ENCODE data around the gene NCOR1.
A peak's percentile ranks its signal among the peaks of the same experiment; 100 is the strongest.

Gene NCOR1

GRCh38 chr17:16026895-16027294 is 188.4 kb downstream of the NCOR1 start:
- DNase-seq (ENCODE audit: low spot score), result no peak

- DNase-seq (ENCODE audit: low spot score), result no peak
These were observed 190.1 kb downstream of the NCOR1 start for GRCh38 chr17:16025202-16025601.

GRCh38 chr17:16023881-16024280 is 191.5 kb downstream of the NCOR1 start:
- DNase-seq (ENCODE audit: low spot score), result no peak

GRCh38 chr17:16019347-16019746 is 196.0 kb downstream of the NCOR1 start:
- no peak for DNase-seq (ENCODE audit: low spot score)

- peak; percentile 49 for DNase-seq (ENCODE audit: low spot score)
These were observed 201.4 kb downstream of the NCOR1 start for GRCh38 chr17:16013943-16014407.

- no peak for DNase-seq (ENCODE audit: low spot score)
These were observed 207.9 kb downstream of the NCOR1 start for GRCh38 chr17:16007439-16007838.

GRCh38 chr17:16005636-16006035 is 209.7 kb downstream of the NCOR1 start:
- no peak for DNase-seq (ENCODE audit: low spot score)

- no peak for DNase-seq (ENCODE audit: low spot score)
These were observed 211.5 kb downstream of the NCOR1 start for GRCh38 chr17:16003841-16004240.

GRCh38 chr17:16002708-16003260 is 212.6 kb downstream of the NCOR1 start:
- DNase-seq (ENCODE audit: low spot score), result no peak

GRCh38 chr17:16001226-16001897 is 214.0 kb downstream of the NCOR1 start:
- no peak for DNase-seq (ENCODE audit: low spot score)

- peak; percentile 57 for DNase-seq (ENCODE audit: low spot score)
These were observed 215.1 kb downstream of the NCOR1 start for GRCh38 chr17:15999974-16000827.

GRCh38 chr17:15999141-15999973 is 216.0 kb downstream of the NCOR1 start, which contains the start of the genes TTC19 and ZSWIM7:
TTC19 (plus strand) TSS chr17:15999824; CDS start chr17:15999849, 25 bp downstream.
ZSWIM7 (minus strand) TSS chr17:15999704; CDS start chr17:15999594, 110 bp downstream.
- peak; percentile 98 for DNase-seq (ENCODE audit: low spot score)

- DNase-seq (ENCODE audit: low spot score), result no peak
These were observed 217.2 kb downstream of the NCOR1 start for GRCh38 chr17:15998031-15998562.

- no peak for DNase-seq (ENCODE audit: low spot score)
These were observed 219.0 kb downstream of the NCOR1 start for GRCh38 chr17:15996322-15996721.

GRCh38 chr17:15981646-15982580 is 233.4 kb downstream of the NCOR1 start:
- DNase-seq (ENCODE audit: low spot score), result peak; percentile 49

GRCh38 chr17:15981208-15981607 is 234.1 kb downstream of the NCOR1 start:
- no peak for DNase-seq (ENCODE audit: low spot score)
